SW 1271 (cell line): ENCODE results near the gene MAP3K3.

Experiments
- DNase-seq, 2 experiments: peaks; one replicate each; lab custom pipeline; 2025; lab: John Stamatoyannopoulos, UW

The MAP3K3 gene

GRCh38 chr17:63693411-63694113 is 71.3 kb downstream of the MAP3K3 start:
- no peak for DNase-seq

DNA sequence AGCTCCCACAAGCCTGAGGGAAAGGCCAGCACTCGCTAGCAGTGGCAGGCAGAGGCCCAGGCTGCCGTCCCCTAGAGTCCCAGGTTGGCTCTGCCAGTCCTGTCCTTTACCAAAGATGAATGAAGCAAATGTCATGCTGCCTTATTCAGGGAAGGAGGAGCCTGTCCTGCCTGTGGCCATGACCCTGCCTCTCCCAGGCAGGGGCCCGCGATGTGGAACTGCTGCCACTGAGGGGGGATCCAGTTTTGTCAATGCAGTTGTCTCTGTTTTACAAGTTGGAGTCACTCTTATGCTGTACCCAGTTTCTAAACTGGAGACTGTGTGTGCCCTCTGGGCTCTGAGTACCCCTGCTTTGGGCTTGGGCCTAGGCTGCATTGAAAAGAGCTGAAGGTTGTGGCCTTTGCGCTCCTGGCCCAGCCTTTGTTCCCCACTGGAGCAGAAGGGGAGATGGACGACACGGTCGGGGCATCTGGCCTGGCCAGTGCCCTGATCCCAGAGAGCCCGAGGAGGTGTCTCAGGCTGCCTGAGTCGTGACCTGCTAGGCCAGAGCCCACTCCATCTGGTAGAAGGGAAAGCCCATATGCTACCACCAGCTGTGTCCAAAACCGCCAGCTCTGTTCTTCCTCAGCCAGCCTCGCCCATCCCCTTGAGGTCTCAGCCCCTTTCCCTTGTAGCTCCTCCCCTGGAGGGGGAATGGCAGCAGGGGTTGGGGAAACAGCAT is 72.2 kb downstream of the MAP3K3 start:
- no peak for DNase-seq

- no peak for DNase-seq
Observed at GRCh38 chr17:63694950-63695773, 72.9 kb downstream of the MAP3K3 start.

- DNase-seq, result no peak
Observed at GRCh38 chr17:63695889-63696288, 73.7 kb downstream of the MAP3K3 start.

GRCh38 chr17:63696381-63696961 is 74.3 kb downstream of the MAP3K3 start:
- DNase-seq, result peak in 1 of 2 experiments; percentile 40

DNA sequence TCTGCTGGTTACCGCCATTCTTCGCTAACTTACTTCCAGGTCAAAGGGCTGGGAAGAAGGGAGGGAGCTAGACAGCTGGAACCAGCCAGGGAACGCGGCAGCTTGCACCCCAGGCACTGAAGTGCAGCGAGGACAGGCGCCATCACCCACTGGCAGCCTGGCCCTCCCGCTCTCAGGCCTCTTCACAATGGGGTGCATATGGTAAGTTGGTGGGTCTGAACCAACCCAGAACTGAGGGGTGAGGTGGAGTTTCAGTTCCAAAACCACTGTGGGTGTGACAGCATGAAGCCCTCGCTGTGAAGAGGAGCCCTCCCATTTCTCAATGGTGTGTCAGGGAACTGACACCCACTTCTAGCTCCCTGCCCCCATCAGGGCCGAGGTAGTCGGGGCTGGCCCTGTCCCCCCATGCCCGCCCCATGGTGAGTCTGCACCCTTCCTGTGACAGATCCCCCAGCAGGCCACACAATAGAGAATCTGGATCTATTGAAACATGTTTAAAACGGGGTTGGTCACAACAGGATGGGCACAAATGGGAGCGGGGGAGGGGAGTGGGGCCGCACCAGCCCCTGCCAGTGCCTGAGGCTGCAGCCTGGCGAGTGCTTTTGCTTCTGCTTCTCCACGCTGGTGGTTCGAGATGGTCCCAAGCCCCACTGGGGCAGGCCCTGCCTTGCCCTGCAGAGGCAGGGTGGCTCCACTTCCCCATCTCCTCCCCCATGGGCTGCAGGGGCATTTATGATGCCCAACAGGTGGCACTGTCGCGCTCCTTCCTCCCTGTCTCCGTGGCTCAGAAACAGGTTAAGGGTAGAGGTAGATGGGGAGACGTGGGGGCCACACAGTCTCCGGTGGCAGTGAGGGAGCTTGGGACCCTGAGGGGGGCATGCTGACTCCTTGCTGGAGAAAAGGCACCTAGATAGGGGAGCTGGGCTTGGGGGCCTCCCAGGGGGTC is 75.4 kb downstream of the MAP3K3 start:
- DNase-seq, result peak in 1 of 2 experiments; percentile 9

- no peak for DNase-seq
Observed at GRCh38 chr17:63698381-63698885, 76.2 kb downstream of the MAP3K3 start.

GRCh38 chr17:63698886-63699637 is 76.8 kb downstream of the MAP3K3 start:
- DNase-seq, result no peak

GRCh38 chr17:63699638-63700527 is 77.7 kb downstream of the MAP3K3 start, which contains the start of gene LIMD2:
LIMD2 (minus strand) TSS chr17:63700125; CDS start chr17:63699298, 827 bp downstream.
- no peak for DNase-seq

- no peak for DNase-seq
Observed at GRCh38 chr17:63700528-63701455, 78.6 kb downstream of the MAP3K3 start.

DNA sequence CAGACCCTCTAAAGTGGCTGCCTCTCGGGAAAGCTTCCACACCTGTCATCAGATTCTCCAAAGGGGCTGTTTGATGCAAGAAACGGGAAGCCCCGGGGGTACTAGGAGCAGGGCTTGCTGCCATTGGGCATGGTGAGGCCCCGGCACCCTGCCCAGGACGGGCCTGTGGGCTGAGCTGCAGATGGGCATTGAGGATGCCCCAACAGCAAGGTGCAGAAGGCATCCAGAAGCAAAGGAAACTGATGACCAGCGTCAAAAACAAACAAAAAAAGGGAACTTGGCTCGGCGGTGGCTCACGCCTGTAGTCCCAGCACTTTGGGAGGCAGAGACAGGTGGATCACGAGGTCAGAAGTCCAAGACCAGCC is 79.2 kb downstream of the MAP3K3 start:
- no peak for DNase-seq

- DNase-seq, result no peak
Observed at GRCh38 chr17:63701868-63702720, 79.9 kb downstream of the MAP3K3 start.

DNA sequence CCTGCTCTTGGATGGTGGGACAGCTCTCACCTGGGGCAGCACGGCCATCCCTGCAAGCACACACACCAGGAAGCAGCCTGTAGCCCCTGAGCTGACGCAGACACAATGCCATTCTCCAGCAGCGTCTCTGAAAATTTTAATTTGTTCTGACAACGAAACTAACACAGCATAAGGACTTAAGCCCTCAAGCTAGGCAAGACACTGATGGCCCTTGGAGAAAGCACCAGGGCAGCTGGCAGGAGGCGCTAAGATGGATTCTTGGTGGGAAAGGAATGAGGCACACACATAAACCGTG is 80.5 kb downstream of the MAP3K3 start:
- no peak for DNase-seq

DNA sequence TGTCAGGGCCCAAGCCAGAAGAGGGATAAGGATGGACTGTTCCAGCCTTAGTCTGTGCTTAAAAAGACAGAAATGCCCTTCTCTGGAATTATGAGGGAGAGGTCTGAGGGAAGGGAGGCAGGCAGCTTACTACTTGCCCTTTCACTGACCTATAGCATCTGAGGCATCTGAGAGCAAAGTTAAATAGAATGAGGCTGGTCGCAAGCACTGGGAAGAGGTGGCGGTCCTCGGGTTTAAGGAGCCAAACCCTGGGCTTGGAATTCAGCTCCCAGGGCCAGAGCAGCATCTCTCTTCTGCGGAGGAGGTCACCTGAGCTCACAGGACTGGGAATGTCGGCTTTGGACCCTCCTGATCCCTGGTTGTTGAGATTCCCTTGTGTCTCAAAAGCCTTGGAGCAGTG is 80.8 kb downstream of the MAP3K3 start:
- no peak for DNase-seq

GRCh38 chr17:63703556-63704258 is 81.5 kb downstream of the MAP3K3 start:
- no peak for DNase-seq

GRCh38 chr17:63704259-63704576 is 82.0 kb downstream of the MAP3K3 start:
- DNase-seq, result no peak

DNA sequence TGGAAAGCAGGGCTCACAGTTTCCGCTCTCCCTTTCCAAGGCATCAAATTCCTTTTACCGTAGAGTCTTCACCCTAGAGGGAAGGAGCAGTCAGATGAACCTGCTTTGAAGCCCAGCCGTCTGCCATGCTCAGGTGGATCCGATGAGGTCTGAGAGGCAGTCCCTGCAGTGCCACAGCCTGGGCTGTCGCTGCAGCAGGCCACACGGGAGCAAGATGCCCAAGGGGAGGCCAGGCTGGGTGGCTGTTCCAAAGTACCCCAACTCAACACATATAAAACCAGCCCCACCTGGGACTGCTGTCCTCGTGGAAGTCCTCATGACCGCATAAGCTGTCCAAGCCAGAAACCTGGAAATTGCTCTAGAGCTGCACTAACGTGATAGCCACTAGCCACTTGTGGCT is 82.6 kb downstream of the MAP3K3 start:
- DNase-seq, result no peak
